Measurements from ENCODE around the gene PCBP1. TPM values are rescaled to one million over a fixed set of nuclear protein-coding genes. Genes with fewer than 3 reads are reported as not detected.

Gene PCBP1
- polyA plus RNA-seq, 1 of the 3 experiments (the other 2 are of a cell fraction): 94.0 TPM

DNA sequence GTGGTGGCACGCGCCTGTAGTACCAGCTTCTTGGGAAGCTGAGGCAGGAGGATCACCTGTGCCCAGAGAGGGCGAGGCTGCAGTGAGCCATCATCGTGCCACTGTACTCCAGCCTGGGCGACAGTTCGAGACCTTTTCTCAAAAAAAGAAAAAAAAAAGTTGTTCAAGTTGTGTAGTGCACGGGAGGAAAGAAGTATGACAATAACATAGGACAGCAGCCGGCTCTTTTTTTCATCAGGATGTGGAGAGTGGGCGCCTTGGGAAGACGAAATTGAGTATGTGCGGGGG is 36.5 kb downstream of the PCBP1 start:
- H3K9me3 ChIP-seq: no peaks in the 10 kb centered on the region
- peaks cover 7 to 9% of the 10 kb centered on the region in 2 experiments; a peak in 1 of 4 replicates for H3K4me1 ChIP-seq (ENCODE audit: control insufficient read depth in 1 of 2, insufficient read depth in 2 of 2, low read depth in 1 of 2, low read length in 1 of 2)
- no peak for TF ChIP-seq GABPA (IDR thresholded peaks at IDR 0.05; ENCODE audit: low read depth)
- H3K9me2 ChIP-seq: no peaks in the 10 kb centered on the region
- no peaks in the 10 kb centered on the region for H3K27me3 ChIP-seq (ENCODE audit: insufficient read depth)
- peaks cover 16% of the 10 kb centered on the region for H3F3A ChIP-seq (replicated peaks; ENCODE audit: insufficient read depth)
- peak overlapping the region; percentile 85 to 88 for H3K27ac ChIP-seq (ENCODE audit: low read depth in 2 of 2, low read length in 1 of 2)
- CTCF ChIA-PET: interaction anchor here (0.6 to 5.0 kb wide), 4 partner anchors 19 to 88 kb away, joined by 3 to 26 read pairs (median 6); no protein-coding TSS in a partner anchor
- H3K79me2 ChIP-seq (ENCODE audit: insufficient read depth): no peaks in the 10 kb centered on the region
- DNase-seq: no peak
- no peaks in the 10 kb centered on the region for H3K36me3 ChIP-seq (replicated peaks in 1 of 2; ENCODE audit: control insufficient read depth in 1 of 2, insufficient read depth in 2 of 2, low read length in 1 of 2)
- H3K9ac ChIP-seq: peak overlapping the region; percentile 88
- WGBS (ENCODE audit: low lambda C conversion rate): 43% methylated on average over 11 of the region's 11 CpGs
- H2AFZ ChIP-seq (ENCODE audit: low read depth): peak overlapping the region; percentile 92
- peak overlapping the region; percentile 74 for H3K4me2 ChIP-seq
- peak overlapping the region; percentile 53 to 60 for H3K4me3 ChIP-seq (ENCODE audit: low read depth in 2 of 2, low read length in 1 of 2)
- POLR2A ChIA-PET: interaction anchor here (0.6 to 3.3 kb wide), 13 partner anchors 8 to 210 kb away, joined by 3 to 36 read pairs (median 6); partner anchors contain the start of genes C2orf42, MXD1, PCBP1 and PCYOX1
- H4K20me1 ChIP-seq (ENCODE audit: insufficient read depth): no peaks in the 10 kb centered on the region

DNA sequence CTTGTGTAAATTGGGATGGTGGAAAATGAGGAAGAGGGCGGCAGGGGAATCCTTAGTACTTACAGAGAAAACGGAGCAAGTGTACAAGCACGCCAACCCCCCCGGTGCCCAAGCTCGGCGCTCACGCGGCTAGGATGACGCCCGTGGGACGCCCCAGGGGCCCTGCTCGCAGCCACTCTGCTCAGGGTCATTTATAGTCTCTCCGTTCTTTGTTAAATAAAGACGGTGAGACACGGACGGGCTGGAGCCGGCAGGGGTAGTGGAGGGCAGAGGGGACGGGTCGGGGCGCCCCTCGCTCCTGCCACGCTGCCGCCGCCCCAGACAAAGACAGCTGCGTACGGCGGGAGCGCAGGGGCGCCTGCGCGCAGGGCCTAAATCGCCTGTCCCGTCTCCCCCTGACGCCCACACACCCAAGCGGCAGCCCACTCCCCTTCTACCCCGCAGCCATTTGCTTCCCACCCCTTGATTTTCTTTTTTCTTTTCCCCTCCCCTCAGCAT is 37.8 kb downstream of the PCBP1 start:
- Histone ChIP-seq H3K4me3 (ENCODE audit: low read depth in 2 of 2, low read length in 1 of 2) (peak overlapping the region; percentile 53 to 60), H3K79me2 (ENCODE audit: insufficient read depth) (no peaks in the 10 kb centered on the region), H3K4me2 (peak overlapping the region; percentile 74), H3K4me1 (ENCODE audit: control insufficient read depth in 1 of 2, insufficient read depth in 2 of 2, low read depth in 1 of 2, low read length in 1 of 2) (peaks cover 7 to 9% of the 10 kb centered on the region in 2 experiments; a peak in 1 of 4 replicates), H3K36me3 (replicated peaks in 1 of 2; ENCODE audit: control insufficient read depth in 1 of 2, insufficient read depth in 2 of 2, low read length in 1 of 2) (no peaks in the 10 kb centered on the region), H3K27ac (ENCODE audit: low read depth in 2 of 2, low read length in 1 of 2) (peak overlapping the region; percentile 85 to 88), H3K9me3 (no peaks in the 10 kb centered on the region), H3K27me3 (ENCODE audit: insufficient read depth) (no peaks in the 10 kb centered on the region), H3K9me2 (no peaks in the 10 kb centered on the region), H2AFZ (ENCODE audit: low read depth) (peak overlapping the region; percentile 92), H4K20me1 (ENCODE audit: insufficient read depth) (no peaks in the 10 kb centered on the region), H3K9ac (peak overlapping the region; percentile 88), H3F3A (replicated peaks; ENCODE audit: insufficient read depth) (peaks cover 16% of the 10 kb centered on the region)
- POLR2A ChIA-PET: interaction anchor here (0.7 to 3.3 kb wide), 11 partner anchors 9 to 211 kb away, joined by 3 to 36 read pairs (median 8); partner anchors contain the start of genes C2orf42, MXD1, PCBP1 and PCYOX1
- WGBS (ENCODE audit: low lambda C conversion rate): 3% methylated on average over 32 of the region's 36 CpGs
- no peak for TF ChIP-seq NFIC (IDR thresholded peaks at IDR 0.05; ENCODE audit: borderline replicate concordance)
- no peak for TF ChIP-seq YY1 (IDR thresholded peaks at IDR 0.05; ENCODE audit: low read depth)
- no peak for TF ChIP-seq RCOR1 (IDR thresholded peaks at IDR 0.05; ENCODE audit: low read length)
- TF ChIP-seq SIN3A (IDR thresholded peaks at IDR 0.05; ENCODE audit: borderline replicate concordance, low read depth, low read length): no peak
- TF ChIP-seq, protein P1, sequence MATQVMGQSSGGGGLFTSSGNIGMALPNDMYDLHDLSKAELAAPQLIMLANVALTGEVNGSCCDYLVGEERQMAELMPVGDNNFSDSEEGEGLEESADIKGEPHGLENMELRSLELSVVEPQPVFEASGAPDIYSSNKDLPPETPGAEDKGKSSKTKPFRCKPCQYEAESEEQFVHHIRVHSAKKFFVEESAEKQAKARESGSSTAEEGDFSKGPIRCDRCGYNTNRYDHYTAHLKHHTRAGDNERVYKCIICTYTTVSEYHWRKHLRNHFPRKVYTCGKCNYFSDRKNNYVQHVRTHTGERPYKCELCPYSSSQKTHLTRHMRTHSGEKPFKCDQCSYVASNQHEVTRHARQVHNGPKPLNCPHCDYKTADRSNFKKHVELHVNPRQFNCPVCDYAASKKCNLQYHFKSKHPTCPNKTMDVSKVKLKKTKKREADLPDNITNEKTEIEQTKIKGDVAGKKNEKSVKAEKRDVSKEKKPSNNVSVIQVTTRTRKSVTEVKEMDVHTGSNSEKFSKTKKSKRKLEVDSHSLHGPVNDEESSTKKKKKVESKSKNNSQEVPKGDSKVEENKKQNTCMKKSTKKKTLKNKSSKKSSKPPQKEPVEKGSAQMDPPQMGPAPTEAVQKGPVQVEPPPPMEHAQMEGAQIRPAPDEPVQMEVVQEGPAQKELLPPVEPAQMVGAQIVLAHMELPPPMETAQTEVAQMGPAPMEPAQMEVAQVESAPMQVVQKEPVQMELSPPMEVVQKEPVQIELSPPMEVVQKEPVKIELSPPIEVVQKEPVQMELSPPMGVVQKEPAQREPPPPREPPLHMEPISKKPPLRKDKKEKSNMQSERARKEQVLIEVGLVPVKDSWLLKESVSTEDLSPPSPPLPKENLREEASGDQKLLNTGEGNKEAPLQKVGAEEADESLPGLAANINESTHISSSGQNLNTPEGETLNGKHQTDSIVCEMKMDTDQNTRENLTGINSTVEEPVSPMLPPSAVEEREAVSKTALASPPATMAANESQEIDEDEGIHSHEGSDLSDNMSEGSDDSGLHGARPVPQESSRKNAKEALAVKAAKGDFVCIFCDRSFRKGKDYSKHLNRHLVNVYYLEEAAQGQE (IDR thresholded peaks at IDR 0.05; ENCODE audit: low read depth, low read length): no peak
- TF ChIP-seq TCF12 (IDR thresholded peaks at IDR 0.05): no peak
- no peak for TF ChIP-seq FOSL2 (IDR thresholded peaks at IDR 0.05; ENCODE audit: borderline replicate concordance, low read depth)
- no peak for TF ChIP-seq ELF1 (IDR thresholded peaks at IDR 0.05)
- no peak for TF ChIP-seq EZH2phosphoT487 (IDR thresholded peaks at IDR 0.05; ENCODE audit: borderline replicate concordance, low read depth)
- peak; percentile 60 for TF ChIP-seq POLR2AphosphoS5 (IDR thresholded peaks at IDR 0.05; ENCODE audit: low read depth, low read length)
- no peak for TF ChIP-seq RFX5 (IDR thresholded peaks at IDR 0.05; ENCODE audit: low read length)
- TF ChIP-seq, protein P2, sequence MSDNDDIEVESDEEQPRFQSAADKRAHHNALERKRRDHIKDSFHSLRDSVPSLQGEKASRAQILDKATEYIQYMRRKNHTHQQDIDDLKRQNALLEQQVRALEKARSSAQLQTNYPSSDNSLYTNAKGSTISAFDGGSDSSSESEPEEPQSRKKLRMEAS (IDR thresholded peaks at IDR 0.05; ENCODE audit: low read depth): 0 out of 2 replicates have a peak, but pooled peaks have one; percentile 58
- peak; percentile 67 for TF ChIP-seq NRF1 (IDR thresholded peaks at IDR 0.05; ENCODE audit: low read depth, low read length)
- TF ChIP-seq TEAD4 (IDR thresholded peaks at IDR 0.05; ENCODE audit: borderline replicate concordance, insufficient read depth): no peak
- TF ChIP-seq GATA2 (CRISPR knock-in tag; IDR thresholded peaks at IDR 0.05): no peak
- TF ChIP-seq MXI1 (IDR thresholded peaks at IDR 0.05; ENCODE audit: low read depth, low read length): peak; percentile 35; the same call in 1 of the 2 replicates
- no peak; the same call in 1 of the 2 replicates for TF ChIP-seq TAF1 (IDR thresholded peaks at IDR 0.05; ENCODE audit: borderline replicate concordance, low read depth, low read length)
- TF ChIP-seq RAD21 (IDR thresholded peaks at IDR 0.05; ENCODE audit: low read length): no peak
- peak; percentile 89 for DNase-seq
- CTCF ChIA-PET: interaction anchor here (0.6 to 5.0 kb wide), 6 partner anchors 13 to 244 kb away, joined by 3 to 26 read pairs (median 3); no protein-coding TSS in a partner anchor
